Ovary (tissue), 3 donors: ENCODE results near the gene ANKRD53.
"Not testable (repeated sequence)": the region's sequence is repeated elsewhere in the genome, so short reads cannot be mapped to it uniquely, and the experiment has no call there.

Experiments
- EP300 ChIP-seq: sonication (generic); formaldehyde crosslinking; IDR thresholded peaks from one replicate; pipeline ENCODE4 v1.6.1; 2017; ENCODE audit warnings: antibody characterized with exemption
- POLR2A ChIP-seq: fragments of 450-650 bp; IDR thresholded peaks from one replicate; pipeline ENCODE4 v1.6.1; 2017; ENCODE audit warnings: antibody characterized with exemption, mild to moderate bottlenecking, moderate library complexity
- TF ChIP-seq, protein P1 (sequence below), 3 donors: fragments of 450-650 bp in 2 of 3; fragments of 200-600 bp in 1 of 3; IDR thresholded peaks; one replicate each; pipeline versions ENCODE4 v1.5.1 to v1.8.0; 2016 to 2022; ENCODE audit warnings: antibody characterized with exemption in 3 of 3, mild to moderate bottlenecking in 1 of 3
- donor health status: DM: no; HTN: no; CAD: no.

DNA sequence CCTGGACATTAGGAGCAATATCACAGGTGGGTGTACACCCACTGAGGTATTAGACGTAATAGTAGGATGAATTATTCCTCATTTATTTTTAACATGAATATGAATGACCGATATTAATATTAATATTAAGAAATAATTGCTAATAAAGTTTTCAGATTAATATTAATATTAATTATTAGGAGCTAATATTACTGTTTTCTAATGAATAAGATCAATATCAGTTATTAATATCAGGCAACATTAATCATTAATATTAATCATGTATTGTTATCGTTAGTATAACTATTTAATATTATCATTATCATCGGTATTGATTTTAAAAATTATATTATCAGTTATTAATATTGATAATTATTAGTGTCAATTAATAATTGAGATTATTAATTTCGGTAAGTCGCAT, 41.6 kb downstream of the ANKRD53 start:
- TF ChIP-seq, protein P1, sequence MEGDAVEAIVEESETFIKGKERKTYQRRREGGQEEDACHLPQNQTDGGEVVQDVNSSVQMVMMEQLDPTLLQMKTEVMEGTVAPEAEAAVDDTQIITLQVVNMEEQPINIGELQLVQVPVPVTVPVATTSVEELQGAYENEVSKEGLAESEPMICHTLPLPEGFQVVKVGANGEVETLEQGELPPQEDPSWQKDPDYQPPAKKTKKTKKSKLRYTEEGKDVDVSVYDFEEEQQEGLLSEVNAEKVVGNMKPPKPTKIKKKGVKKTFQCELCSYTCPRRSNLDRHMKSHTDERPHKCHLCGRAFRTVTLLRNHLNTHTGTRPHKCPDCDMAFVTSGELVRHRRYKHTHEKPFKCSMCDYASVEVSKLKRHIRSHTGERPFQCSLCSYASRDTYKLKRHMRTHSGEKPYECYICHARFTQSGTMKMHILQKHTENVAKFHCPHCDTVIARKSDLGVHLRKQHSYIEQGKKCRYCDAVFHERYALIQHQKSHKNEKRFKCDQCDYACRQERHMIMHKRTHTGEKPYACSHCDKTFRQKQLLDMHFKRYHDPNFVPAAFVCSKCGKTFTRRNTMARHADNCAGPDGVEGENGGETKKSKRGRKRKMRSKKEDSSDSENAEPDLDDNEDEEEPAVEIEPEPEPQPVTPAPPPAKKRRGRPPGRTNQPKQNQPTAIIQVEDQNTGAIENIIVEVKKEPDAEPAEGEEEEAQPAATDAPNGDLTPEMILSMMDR (IDR thresholded peaks at IDR 0.05), result not testable (repeated sequence)
- TF ChIP-seq POLR2A, EP300: not testable (repeated sequence)
